Stimulated activated CD4-positive, alpha-beta T cell treated with anti-CD3 and anti-CD28 coated beads, Interleukin-1b, Interleukin-23, amount 100 ng/mL, for 4 hours (primary cell): ENCODE results near the gene EARS2.
A peak's percentile ranks its signal among the peaks of the same experiment; 100 is the strongest.
"Not testable (repeated sequence)": the region's sequence is repeated elsewhere in the genome, so short reads cannot be mapped to it uniquely, and the experiment has no call there.

Experiments used
- DNase-seq, 2 donors: peaks; one replicate each; pipeline ENCODE4 v3.0.0-alpha.2; 2020; ENCODE audit warnings: low read depth in 2 of 2

Gene EARS2

DNA sequence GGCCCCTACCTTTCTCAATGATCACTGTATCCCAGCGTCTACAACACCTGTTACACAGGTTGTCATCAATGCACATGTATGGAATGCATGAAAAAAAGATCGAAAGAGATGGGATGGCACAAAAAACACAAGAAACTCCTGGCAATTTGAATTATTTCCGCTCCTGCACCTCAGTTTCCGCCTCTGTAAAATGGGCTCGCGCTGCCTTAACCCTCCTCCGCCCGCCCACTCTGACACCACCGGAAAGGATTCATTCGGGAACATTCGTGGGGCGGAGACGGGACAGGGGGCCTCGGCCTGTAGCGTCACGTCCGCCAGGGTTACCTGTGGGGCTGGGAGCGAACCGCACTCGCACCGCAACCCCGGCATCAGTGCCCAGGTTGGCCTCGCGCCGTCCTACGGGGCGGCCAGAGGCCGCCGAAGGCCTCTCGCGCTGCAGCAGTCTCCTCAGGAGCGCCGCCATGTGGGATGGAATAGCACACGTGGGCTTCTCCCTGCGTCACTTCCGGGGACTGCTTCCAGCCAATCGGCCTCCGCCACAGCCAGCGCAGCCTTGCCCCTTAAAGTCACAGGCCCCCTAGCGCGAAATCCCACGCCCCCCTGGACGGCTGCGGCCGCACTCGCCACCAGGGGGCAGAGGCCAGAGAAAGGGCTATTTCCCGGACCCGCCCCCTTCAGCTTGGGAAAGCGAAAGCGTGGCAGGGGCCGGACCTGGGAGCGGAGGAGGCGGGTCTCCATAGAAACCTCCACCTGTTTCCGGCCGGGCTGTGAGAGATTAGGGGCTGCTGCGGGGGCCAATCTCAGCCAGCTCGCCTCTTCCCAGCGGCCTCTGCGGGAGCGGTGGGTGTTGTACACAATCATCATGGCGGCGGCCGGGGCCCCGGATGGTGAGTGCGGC, at the start of gene EARS2, which contains the start of gene UBFD1:
Gene EARS2 (minus strand): TSS at position 470 of the 898 bp plus-strand sequence. CDS start 7 bp downstream, at position 463.
Gene UBFD1 (plus strand): TSS at position 847 of the 898 bp plus-strand sequence. CDS start 16 bp downstream, at position 863.
- DNase-seq: peak; percentile 93 to 96

DNA sequence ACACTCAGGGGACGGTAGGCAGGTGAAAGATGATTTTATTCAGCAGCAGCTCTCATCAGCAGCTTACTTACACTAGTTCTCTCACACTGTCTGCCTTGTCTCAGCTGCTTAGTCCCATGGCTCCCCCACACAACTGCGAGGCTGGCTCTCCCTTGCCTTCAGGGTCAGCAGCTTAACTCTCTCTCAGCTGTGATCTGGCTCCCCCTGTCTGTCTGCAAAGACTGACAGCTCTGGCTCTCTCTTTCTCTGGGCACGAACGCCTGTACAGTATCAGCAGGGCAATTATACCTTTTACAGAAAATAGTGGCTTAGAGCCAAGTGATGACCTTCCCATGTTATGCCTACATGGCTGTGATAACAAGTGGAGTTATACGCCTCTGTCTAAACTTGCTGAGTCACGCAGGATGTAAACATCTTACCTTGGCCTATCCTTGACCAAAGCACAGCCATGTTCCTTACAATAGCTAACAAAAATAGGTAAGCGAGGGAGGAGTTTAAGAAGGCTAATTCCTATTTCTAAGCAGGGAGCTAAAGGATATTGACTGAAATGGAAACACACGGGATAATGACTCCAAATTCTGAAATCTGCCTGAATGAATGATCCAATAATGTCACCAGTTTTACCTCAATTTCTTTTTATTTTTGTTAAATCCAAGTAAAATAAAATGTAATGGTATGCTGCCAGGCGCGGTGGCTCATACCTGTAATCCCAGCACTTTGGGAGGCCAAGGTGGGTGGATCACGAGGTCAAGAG, 40.0 kb upstream of the EARS2 start:
- DNase-seq: peak in 1 of 2 donors; percentile 5

GRCh38 chr16:23595951-23596720, 39.0 kb upstream of the EARS2 start, which contains the start of gene NDUFAB1:
TSS of gene NDUFAB1 (minus strand) at chr16:23596316. CDS start at chr16:23596290, 26 bp downstream.
- DNase-seq: peak; percentile 88 to 93

GRCh38 chr16:23595246-23595950, 38.2 kb upstream of the EARS2 start:
- DNase-seq: no peak

DNA sequence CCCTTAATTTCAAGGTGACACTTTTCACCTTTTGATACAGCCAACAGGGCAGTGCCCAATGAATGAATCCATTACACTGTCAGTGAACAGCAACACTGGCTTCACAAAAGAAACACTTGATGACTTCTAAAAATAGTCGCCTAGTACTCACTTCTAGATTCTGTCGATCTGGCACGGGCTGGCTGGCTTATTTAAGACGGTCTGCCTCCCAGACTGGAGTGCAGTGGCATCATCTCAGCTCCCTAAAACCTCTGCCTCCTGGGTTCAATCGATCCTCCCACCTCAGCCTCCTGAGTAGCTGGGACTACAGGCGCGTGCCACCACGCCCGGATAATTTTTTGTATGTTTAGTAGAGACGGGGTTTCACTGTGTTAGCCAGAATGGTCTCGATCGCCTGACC, 37.0 kb upstream of the EARS2 start:
- DNase-seq: no peak

GRCh38 chr16:23590181-23590580, 33.0 kb upstream of the EARS2 start:
- DNase-seq: no peak

GRCh38 chr16:23587726-23588125, 30.6 kb upstream of the EARS2 start:
- no peak for DNase-seq

- no peak for DNase-seq
These were observed 27.3 kb upstream of the EARS2 start for GRCh38 chr16:23584186-23585076.

- DNase-seq: not testable (repeated sequence)
These were observed 26.1 kb upstream of the EARS2 start for GRCh38 chr16:23583271-23583670.

- no peak for DNase-seq
These were observed 24.6 kb upstream of the EARS2 start for GRCh38 chr16:23581764-23582163.

DNA sequence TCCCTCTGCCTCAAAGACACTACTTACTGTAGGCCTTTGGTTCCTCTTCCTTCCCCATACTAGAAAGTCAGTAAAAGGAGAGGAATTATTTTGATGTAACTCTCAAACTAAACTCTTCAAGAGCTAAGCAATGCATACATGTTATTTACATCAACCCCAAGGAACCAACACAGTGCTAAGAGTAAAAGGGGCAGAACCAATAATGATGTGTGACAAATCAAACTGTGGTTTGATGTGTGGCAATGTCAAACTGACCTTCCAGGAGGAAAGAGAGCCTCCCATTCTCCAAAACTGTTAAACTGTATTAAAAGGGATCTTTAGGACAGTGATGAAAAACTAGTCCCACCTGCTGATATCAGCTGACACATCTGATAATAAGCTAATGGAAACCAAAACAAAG, 23.2 kb upstream of the EARS2 start:
- no peak for DNase-seq

- no peak for DNase-seq
These were observed 22.2 kb upstream of the EARS2 start for GRCh38 chr16:23579371-23579770.

- DNase-seq: no peak
These were observed 21.1 kb upstream of the EARS2 start for GRCh38 chr16:23578101-23578830.

DNA sequence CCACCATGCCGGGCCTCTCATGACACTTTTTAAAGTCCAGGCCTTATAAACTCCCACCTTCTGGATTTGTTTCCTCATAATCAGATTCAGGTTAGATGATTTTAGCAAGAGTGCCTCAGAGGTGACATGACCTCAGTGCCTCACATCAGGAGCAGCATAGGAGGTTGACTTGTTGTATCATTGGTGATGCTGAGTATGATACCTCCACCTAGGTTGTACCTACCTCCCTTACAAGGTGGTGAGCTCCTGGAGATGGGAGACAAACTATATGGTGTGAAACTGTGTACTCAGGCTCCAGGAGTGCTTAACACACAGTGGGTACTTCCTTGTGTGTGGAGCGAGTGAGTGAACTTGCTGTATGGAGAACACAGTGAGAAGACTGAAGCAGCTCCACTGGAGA, 20.3 kb upstream of the EARS2 start:
- DNase-seq: no peak

DNA sequence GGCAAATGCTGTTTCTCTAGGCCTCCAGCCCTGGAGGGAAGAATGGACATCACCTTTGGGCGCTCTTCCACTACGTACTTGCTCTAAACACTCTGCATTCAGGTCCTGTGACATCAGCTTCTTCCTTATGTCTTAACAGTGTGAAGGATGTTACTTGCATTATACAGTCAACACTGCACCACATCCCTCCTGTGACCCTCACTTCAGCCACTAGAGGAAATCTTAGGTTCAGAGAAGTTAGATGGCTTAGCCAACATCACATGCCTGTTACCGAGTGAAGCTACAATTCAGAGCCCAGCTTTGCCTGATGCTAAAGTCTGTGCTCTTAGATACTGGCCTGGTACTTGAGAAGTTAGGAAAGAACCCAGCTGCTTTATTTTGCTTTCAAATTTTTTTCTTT, 18.7 kb upstream of the EARS2 start:
- no peak for DNase-seq

DNA sequence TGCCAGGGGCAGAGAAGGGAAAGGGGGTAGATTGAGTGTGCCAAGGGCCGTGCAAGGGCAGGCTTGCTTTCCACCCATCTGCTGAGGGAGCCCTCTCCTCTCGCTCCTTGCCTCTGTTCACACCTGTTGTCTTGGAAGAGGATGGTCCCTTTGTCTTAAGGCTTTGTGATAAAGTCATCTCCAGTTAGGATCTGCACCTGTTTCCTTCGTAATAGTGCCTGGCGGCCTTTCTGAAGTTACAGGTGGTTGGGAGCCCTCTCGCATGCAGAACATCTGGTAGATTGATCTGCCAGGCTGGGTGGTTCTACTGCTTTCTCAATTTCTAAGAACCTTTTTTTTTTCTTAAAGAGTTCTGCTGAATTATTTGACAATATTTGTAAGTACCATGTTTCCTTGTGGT, 16.7 kb upstream of the EARS2 start:
- no peak for DNase-seq

GRCh38 chr16:23572394-23572793, 15.2 kb upstream of the EARS2 start:
- DNase-seq: no peak

DNA sequence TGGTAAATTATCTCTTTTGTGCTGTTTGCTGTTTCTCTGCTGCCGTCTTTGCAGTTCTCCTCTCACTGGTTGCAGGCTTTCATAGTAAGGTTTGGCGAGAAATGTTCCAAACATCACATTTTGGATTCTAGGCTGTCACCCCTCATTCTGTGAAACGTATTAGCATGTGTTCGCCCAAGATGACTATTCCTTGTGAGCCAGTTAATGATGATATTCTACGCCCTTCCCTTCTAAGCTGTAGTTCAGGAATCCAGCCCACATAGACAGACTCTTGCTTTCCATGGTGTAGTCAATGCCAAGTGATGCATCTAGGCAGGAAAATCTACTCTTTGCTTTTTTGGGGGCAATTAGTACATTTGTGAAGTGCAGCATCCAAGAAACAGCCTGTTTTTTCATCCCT, 14.7 kb upstream of the EARS2 start:
- DNase-seq: no peak

DNA sequence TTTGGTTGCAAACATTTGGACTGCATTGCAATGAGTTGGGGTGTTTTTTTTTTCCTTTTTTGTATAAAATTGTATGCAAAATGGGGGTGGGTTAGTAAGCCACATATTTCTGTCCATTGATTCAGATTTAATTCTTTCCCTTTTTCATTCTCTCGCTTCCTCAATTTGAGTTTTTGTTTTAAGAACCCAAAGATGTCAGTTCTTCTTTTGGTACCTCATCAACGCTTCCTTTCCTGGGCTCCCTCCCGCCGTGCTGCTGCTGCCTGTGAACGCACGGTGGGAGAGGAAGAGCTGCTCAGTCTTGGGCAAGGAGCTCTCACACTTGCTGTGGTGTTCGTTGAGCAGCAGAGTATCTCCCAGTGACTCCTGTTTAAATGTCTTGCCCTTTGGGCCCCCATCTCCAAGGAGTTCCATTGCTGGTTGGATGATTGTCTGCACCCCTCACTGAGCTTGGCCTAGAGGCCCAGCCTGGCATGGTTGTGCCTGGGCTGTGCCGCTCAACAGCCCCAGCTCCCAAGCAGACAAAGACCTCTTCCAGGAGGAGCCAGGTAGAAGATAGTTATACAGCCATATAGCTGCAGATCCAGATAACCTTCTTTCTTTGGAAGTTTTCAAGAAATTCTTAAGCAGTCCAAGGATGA, 14.0 kb upstream of the EARS2 start:
- no peak for DNase-seq
